Effector CD4-positive, alpha-beta T cell (primary cell): ENCODE data around the gene NOS1AP.
"Not testable (repeated sequence)": the region's sequence is repeated elsewhere in the genome, so short reads cannot be mapped to it uniquely, and the experiment has no call there.

Experiments used
- DNase-seq: peaks from one replicate; pipeline ENCODE4 v3.0.0-alpha.2; 2020

Gene NOS1AP

GRCh38 chr1:162197041-162197531 lies 127.6 kb downstream of the NOS1AP start:
- DNase-seq, result no peak

DNA sequence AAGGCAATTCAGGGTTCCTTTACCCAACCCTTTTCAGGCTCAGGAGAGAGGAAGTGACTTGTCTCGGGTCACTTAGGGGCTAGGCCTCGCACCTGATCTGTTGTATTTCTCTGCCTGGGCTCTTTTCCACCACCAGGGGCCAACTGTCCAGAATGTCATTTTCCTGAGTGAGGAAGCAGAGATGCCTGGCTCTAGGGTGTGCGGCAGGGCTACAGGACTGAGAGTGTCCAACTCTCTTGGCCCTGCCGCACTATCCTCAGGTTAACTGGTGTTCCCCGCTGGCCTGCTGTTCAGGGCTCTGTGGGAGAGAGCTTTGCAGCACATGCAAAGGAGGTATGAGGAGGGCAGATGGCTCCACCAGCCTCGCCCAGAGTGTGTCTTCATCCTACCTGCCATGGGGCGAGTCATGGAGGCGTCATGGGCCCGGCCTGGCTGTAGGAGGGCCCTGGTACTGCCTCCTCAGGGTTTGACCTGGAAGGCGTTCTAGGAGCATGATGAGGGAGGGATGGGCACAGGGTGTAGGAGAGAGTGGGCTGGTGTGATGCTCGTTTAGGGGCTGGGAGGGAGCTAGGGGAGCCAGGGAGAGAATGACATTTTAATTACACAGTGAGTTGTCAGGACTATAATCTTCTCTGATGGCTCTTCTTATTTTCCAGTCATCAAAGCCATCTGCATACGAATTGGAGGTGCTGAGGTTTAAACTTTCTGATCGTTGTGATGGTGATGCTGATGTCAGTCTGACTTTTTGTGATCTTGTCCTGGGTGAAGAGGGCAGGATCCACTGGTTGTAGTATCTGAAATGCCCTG lies 128.3 kb downstream of the NOS1AP start:
- DNase-seq, result no peak

- DNase-seq, result no peak
Observed at GRCh38 chr1:162200096-162200847, 130.8 kb downstream of the NOS1AP start.

- DNase-seq, result not testable (repeated sequence)
Observed at GRCh38 chr1:162201062-162201461, 131.6 kb downstream of the NOS1AP start.

DNA sequence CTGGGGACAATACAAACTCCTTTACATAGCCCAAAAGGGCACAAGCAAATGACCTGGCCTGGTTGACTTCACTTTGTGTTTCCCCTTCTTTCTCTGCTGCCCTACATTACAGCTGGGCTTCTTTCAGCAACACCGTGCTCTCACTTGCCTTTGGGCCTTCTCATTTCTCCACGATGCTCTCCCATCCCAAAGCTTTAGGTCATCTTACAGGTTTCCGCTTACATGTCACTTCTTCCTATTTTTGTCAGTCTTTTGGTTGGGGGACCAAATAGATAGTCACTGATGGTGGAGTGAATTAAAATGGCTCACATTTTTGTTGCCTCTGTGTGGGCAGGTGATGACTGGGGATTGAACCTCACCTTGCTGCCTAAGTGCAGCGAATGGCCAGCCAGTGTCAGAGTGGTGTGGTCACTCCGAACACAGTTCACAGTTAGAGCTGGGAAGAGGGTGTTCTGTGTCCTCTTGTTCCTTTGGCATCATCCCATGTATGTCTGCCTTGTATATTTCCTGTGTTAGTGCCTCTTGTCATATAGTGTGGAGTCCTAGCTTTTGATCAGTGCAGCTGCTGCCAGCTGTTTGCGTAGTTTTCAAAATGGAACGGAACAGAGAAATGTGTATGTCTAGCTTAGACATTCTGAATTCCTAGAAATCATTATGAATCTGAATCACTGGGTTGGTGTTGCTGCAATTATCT lies 134.8 kb downstream of the NOS1AP start:
- no peak for DNase-seq

DNA sequence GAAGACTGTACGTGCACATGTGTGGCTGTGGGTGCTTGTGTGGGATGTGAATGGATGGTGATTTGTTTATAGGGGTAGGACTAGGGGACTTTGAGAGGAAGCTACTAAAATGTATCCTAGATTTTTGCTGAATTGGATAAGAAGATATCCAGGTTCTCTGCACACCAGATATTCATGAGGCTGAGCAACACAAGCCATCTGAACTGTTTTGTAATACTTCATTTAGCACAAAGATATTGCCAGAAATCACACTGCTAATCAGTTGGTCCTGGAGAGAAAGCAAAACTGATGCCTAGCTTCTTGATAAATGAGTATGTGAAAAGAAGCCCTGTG lies 135.3 kb downstream of the NOS1AP start:
- DNase-seq, result no peak

DNA sequence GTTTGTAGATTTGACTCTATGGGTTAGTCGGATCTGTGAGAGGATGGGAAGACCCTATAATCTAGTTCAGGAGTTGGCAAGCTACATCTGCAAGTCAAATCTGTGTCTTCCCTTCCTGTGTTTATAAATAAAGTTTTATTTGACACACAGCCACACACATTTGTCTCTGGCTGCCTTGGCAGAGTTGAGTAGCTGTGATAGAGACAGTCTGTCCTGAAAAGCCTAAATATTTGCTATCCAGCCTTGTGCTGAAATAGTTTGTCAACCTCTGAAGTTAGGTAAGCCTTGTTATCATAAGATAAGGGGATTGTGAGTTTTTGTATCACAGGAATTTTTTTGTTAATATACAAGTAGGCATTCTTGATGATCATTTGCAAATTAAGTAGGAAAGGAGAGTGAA lies 136.8 kb downstream of the NOS1AP start:
- no peak for DNase-seq

- DNase-seq, result no peak
Observed at GRCh38 chr1:162206749-162207635, 137.5 kb downstream of the NOS1AP start.

DNA sequence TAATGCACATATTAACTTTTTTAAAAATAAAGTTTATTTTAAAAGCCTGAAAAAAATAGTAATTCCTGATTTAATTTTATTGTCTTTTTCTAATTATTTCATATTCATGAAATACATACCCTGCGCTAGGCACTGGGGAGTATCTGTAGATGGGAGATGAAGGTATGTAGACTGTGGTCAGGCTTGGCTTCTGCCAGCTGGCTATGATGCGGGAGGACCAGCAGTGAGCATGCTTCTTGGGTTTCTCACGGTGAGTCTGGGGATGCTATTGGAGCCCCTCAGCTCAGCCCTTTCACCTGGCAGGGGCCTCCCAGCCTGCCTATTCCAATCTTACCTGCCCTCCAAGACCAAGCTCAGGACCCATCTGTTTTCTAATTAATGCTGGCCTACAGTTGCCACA lies 138.4 kb downstream of the NOS1AP start:
- no peak for DNase-seq

DNA sequence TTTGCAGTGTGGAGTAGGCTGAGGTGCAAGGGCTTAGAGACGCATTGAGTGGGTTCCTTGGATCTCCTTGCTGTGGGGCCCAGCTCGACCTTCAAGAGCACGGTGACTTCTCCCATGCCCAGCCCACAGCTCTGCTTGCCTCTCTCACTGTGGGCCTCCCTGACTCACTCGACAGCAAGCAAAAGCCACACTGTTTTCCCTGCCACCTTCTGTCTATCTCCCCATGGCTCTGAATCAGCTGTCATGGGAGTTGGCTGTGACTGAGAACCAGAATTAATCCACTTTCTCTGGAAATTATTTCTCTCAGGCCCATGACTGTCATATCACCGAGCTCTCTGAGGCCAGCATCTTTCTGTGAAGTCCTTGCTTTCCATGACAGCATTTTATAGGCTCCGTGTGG lies 140.7 kb downstream of the NOS1AP start:
- DNase-seq, result no peak

DNA sequence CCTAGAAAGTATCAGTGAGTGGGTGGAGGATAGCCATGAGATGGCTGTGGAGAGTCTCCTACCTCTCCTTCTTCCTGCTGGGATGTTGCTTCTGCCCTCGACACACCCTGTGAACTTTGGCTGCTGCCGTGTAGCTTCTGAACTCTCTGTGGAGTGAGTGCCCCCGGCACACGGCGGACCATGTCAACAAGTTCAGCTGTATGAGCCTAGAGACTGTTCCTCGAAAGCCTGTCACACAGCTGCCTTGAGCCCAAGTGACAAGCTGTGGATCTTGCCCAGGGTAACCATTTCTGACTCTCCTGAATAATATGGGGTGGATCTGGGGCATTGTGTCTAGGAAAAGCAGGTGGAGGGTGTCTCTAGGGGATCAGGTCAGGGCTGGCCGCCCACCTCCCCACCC lies 143.2 kb downstream of the NOS1AP start:
- no peak for DNase-seq

DNA sequence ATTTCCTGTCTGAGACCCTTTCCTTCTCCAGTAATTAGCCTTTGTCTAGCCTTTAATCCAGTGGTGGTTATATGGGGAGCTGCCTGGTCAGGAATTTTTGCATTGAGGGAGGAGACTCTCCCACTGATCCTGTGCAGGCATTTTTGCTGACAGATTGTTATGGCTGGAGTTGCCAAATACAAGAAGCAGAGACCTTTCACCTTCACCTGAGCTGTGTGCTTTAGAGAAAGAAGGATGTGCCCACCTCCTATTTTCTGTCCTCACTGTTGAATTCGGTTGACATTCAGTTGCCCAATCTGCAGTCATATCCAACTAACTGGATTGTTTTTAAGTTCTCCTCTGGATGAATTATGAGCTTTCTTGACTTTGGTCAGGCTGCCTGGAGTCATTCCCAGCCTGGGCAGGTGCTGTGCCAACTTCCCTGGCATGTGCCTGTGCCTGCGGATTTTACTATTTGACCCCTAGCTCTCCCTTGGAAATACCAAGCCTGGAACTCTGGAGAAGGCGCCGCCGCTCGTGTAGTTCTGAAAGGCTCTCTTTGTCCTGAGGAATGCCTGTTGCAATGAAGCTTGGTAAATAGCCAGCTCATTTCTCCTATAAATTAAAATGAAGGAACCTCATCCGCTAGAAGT lies 143.9 kb downstream of the NOS1AP start:
- no peak for DNase-seq

DNA sequence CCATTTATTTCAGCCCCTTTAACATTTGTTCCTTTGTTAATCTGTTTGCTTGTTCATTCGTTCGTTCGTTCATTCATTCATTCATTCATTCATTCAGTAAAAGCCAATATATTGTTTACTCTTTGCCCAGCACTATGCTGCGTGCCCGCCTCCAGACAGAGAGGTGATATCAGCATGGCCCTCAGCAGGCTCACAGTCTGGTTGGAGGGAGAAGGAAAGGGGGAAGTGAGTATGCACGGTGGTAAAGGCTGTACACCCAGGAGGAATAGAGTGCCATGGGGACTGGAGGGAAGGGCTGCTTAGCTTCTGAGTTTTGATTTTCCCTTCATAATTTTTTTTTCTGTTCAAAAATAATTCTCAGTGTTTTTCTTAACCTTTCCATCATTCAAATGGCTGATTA lies 144.7 kb downstream of the NOS1AP start:
- DNase-seq, result no peak

DNA sequence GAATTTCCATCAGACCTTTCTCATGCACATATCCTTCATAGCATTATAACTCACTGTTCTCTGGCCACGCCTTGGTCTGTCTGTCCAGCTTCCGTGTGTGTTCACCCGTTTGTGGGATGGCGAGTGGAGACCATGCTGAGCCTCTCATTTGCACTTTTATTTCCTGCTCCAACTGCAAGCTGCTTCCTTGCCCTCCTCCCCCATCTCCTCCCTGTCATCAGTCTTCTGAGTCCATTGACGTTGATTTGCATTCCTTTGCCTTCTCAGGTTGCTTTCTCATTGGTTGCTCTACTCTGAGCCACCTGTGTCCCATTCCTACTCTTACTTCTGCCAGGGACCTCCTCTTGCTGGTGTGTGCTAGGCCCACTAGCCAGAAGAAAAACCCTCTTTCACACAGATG lies 146.4 kb downstream of the NOS1AP start:
- no peak for DNase-seq

DNA sequence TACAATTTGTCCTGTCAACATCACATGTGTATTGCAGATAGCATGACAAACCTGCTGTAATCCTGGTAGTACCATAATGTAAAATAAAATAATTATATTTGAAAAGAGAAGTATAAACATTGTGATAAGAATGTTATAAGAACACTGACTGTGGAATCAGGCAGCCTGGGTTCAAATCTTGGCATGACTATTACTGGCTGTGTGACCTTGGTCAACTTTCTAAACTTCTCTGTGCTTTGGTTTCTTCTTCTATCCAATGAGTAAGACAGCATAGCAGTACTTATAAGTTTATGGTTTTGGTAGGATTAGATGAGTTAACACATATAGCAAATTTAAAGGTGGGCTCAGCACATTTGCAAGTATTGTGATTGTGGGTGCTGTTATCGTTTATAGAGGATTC lies 147.1 kb downstream of the NOS1AP start:
- DNase-seq, result no peak

GRCh38 chr1:162217706-162218105 lies 148.2 kb downstream of the NOS1AP start:
- no peak for DNase-seq

DNA sequence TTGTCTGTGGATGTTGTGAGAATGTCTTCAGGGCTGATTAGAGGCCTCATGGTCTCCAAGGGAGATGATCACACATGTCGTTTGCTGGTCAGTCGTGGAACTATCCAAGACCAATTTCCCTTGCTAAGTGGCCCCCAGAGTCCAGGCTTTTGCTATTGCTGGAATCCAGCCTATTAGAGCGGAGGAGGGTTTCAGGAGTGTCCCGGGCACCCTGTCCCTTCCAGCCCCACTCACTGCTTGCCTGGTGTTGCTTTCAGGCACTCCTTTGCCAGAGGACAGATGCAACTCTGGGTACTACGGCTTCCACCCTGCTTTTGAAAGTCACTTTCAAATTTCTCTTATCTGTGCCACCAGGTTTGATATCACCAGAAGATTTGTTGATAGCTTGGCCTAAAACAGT lies 149.1 kb downstream of the NOS1AP start:
- no peak for DNase-seq

- no peak for DNase-seq
Observed at GRCh38 chr1:162218975-162219374, 149.5 kb downstream of the NOS1AP start.

DNA sequence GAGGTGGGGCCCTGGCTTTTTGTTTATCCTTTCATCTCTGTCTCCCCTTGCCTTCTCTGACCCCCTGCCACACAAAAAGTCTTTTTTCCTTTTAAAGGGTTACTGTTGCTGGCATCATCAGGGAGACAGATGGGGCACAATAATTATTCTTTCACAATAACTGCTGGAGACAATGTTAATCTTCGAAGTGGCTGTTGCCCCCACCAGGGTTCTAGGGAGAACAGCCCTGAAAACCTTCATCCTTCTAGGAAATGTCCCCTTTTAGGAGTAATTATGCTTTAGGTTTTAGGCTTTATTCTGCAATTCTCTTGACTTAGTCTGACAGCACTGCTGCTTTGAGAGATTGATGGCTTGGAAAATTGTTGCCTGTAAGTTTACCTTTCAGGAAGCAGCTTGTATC lies 150.0 kb downstream of the NOS1AP start:
- DNase-seq, result no peak

- no peak for DNase-seq
Observed at GRCh38 chr1:162220009-162220539, 150.6 kb downstream of the NOS1AP start.

DNA sequence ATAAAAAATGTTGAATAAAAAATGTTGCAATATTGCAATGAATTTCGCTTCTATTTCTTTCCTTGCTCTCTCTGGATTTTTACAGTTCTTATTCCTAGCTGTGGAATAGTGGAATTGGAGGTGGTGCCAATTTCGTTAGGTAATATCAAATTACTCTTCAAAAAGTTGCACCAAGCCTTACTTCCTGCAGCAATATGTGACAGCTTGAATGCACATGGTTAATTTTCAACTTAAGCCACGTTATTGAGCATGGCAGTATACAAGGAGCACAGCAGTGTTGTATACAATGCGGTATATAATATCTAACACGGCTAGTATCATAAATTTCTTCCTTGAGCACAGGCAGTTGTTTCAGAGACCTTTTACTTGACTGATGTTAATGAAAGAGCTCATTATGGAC lies 152.5 kb downstream of the NOS1AP start:
- DNase-seq, result no peak

DNA sequence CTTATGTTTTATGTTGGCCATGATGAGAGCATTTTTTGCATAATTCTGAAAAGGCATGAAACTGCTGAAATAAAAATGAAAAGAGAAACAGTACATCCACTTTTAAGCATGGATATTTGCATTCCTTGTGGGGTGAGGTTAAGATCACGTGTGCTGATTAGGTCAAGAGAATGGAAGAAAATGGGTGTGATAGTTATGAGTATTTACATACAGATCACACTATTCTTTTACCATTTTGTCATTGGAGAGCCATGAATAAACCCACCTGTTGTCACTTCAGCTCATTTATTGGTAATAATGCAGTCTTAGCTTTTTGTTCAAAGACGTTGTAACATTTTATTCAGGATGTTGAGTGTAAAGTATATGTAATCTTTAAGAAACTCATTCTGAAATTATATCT lies 153.2 kb downstream of the NOS1AP start:
- DNase-seq, result no peak
